H9 (cell line): Measurements from ENCODE around the gene GPX7. TPM values are rescaled to one million over a fixed set of nuclear protein-coding genes. Genes with fewer than 3 reads are reported as not detected.

Experiments
- DNase-seq: peaks from one replicate; pipeline ENCODE4 v3.0.0-alpha.2; 2017
- H2AFZ ChIP-seq: one replicate; pipeline ENCODE4 v1.6.1; 2013; ENCODE audit warnings: mild to moderate bottlenecking, low read length, control low read depth, moderate library complexity
- H2AK5ac ChIP-seq: 2 replicates; pipeline ENCODE4 v1.6.1; 2013; ENCODE audit warnings: low read length, control low read depth, mixed read lengths; ENCODE audit not compliant: insufficient read length
- H2BK120ac ChIP-seq: one replicate; pipeline ENCODE4 v1.6.1; 2013; ENCODE audit warnings: low read depth, mild to moderate bottlenecking, low read length, control low read depth, inconsistent platforms; ENCODE audit not compliant: poor library complexity, severe bottlenecking
- H2BK12ac ChIP-seq: 2 replicates; pipeline ENCODE4 v1.6.1; 2013; ENCODE audit warnings: low read length, control low read depth, mixed read lengths, low read depth; ENCODE audit not compliant: insufficient read length
- H2BK15ac ChIP-seq: 2 replicates; pipeline ENCODE4 v1.6.1; 2013; ENCODE audit warnings: low read depth, low read length, control low read depth
- H2BK20ac ChIP-seq: one replicate; pipeline ENCODE4 v1.6.1; 2013; ENCODE audit warnings: low read depth, mild to moderate bottlenecking, low read length, control low read depth, inconsistent platforms; ENCODE audit not compliant: poor library complexity, severe bottlenecking
- H2BK5ac ChIP-seq: 2 replicates; pipeline ENCODE4 v1.6.1; 2013; ENCODE audit warnings: low read length, control low read depth, mixed read lengths; ENCODE audit not compliant: insufficient read length
- H3K14ac ChIP-seq: 2 replicates; pipeline ENCODE4 v1.6.1; 2013; ENCODE audit warnings: low read length, control low read depth; ENCODE audit not compliant: insufficient read depth
- H3K18ac ChIP-seq: 2 replicates; pipeline ENCODE4 v1.6.1; 2013; ENCODE audit warnings: low read depth, mild to moderate bottlenecking, mixed read lengths, low read length, control low read depth; ENCODE audit not compliant: insufficient read length
- H3K23ac ChIP-seq: 2 replicates; pipeline ENCODE4 v1.6.1; 2013; ENCODE audit warnings: low read length, control low read depth, mixed read lengths, low read depth; ENCODE audit not compliant: insufficient read length
- H3K23me2 ChIP-seq: 2 replicates; pipeline ENCODE4 v1.6.1; 2013; ENCODE audit warnings: low read depth, mild to moderate bottlenecking, mixed read lengths, low read length, control low read depth; ENCODE audit not compliant: insufficient read length, poor library complexity, severe bottlenecking
- H3K27ac ChIP-seq: 2 replicates; pipeline ENCODE4 v1.5.1; 2013; ENCODE audit warnings: low read length, control low read depth, mixed read lengths, low read depth; ENCODE audit not compliant: insufficient read length
- H3K27me3 ChIP-seq: 2 replicates; pipeline ENCODE4 v1.6.1; 2013; ENCODE audit warnings: low read length, control low read depth, inconsistent platforms; ENCODE audit not compliant: insufficient read depth
- H3K4ac ChIP-seq: 2 replicates; pipeline ENCODE4 v1.6.1; 2013; ENCODE audit warnings: low read depth, mild to moderate bottlenecking, control low read depth, inconsistent platforms, low read length, moderate library complexity
- H3K4me1 ChIP-seq: 2 replicates; pipeline ENCODE4 v1.6.1; 2013; ENCODE audit warnings: low read length, control low read depth, inconsistent platforms; ENCODE audit not compliant: insufficient read depth
- H3K4me2 ChIP-seq: 2 replicates; pipeline ENCODE4 v1.6.1; 2013; ENCODE audit warnings: low read length, control low read depth, mixed read lengths; ENCODE audit not compliant: insufficient read length, insufficient read depth
- H3K56ac ChIP-seq: 2 replicates; pipeline ENCODE4 v1.6.1; 2013; ENCODE audit warnings: low read depth, mild to moderate bottlenecking, mixed read lengths, low read length, control low read depth; ENCODE audit not compliant: insufficient read length
- H3K79me1 ChIP-seq: 2 replicates; pipeline ENCODE4 v1.6.1; 2013; ENCODE audit warnings: low read depth, mild to moderate bottlenecking, moderate library complexity, low read length, control low read depth, inconsistent platforms; ENCODE audit not compliant: insufficient read depth, poor library complexity, severe bottlenecking
- H3K79me2 ChIP-seq: 2 replicates; pipeline ENCODE4 v1.6.1; 2013; ENCODE audit warnings: low read length, control low read depth, inconsistent platforms; ENCODE audit not compliant: insufficient read depth
- H3K9ac ChIP-seq: 2 replicates; pipeline ENCODE4 v1.6.1; 2013; ENCODE audit warnings: low read length, control low read depth, mixed read lengths; ENCODE audit not compliant: insufficient read length; ENCODE audit errors: extremely low read depth
- H3K9me3 ChIP-seq: one replicate; pipeline ENCODE4 v1.6.1; 2013; ENCODE audit warnings: low read depth, low read length, inconsistent platforms; ENCODE audit not compliant: control insufficient read depth
- H3T11ph ChIP-seq: one replicate; pipeline ENCODE4 v1.6.1; 2013; ENCODE audit warnings: mild to moderate bottlenecking, low read length, control low read depth, inconsistent platforms
- H4K20me1 ChIP-seq: one replicate; pipeline ENCODE4 v1.6.1; 2013; ENCODE audit not compliant: control insufficient read depth, insufficient read length, insufficient read depth
- H4K5ac ChIP-seq: 2 replicates; pipeline ENCODE4 v1.6.1; 2013; ENCODE audit warnings: low read depth, mild to moderate bottlenecking, mixed read lengths, low read length, control low read depth; ENCODE audit not compliant: insufficient read length
- H4K8ac ChIP-seq: replicated peaks from 2 replicates; pipeline ENCODE4 v1.6.1; 2013; ENCODE audit warnings: low read length, control low read depth, mixed read lengths, low read depth; ENCODE audit not compliant: insufficient read length
- H4K91ac ChIP-seq: 2 replicates; pipeline ENCODE4 v1.6.1; 2013; ENCODE audit warnings: low read depth, mild to moderate bottlenecking, moderate library complexity, mixed read lengths, low read length, control low read depth; ENCODE audit not compliant: insufficient read length
- H3K27ac Mint-ChIP-seq, 3 experiments: 2 replicates in 2 of 3; 3 replicates in 1 of 3; pipeline ENCODE4 v1.8.0; 2020 to 2021; ENCODE audit warnings: mixed read lengths in 3 of 3, mild to moderate bottlenecking in 1 of 3, moderate library complexity in 1 of 3
- H3K27me3 Mint-ChIP-seq: 2 replicates; pipeline ENCODE4 v1.8.0; 2021; ENCODE audit warnings: low read depth, mild to moderate bottlenecking, moderate library complexity, mixed read lengths
- H3K36me3 Mint-ChIP-seq, 3 experiments: 2 replicates in 2 of 3; 3 replicates in 1 of 3; pipeline ENCODE4 v1.8.0; 2020 to 2021; ENCODE audit warnings: low read depth in 3 of 3, mixed read lengths in 3 of 3; ENCODE audit not compliant: insufficient read depth in 1 of 3
- H3K4me1 Mint-ChIP-seq, 2 experiments: 2 replicates each; pipeline ENCODE4 v1.8.0; 2020; ENCODE audit warnings: mixed read lengths in 2 of 2
- H3K4me3 Mint-ChIP-seq, 2 experiments: 2 replicates in 1 of 2; 3 replicates in 1 of 2; pipeline ENCODE4 v1.8.0; 2020 to 2021; ENCODE audit warnings: mild to moderate bottlenecking in 2 of 2, mixed read lengths in 2 of 2, moderate library complexity in 1 of 2
- H3K9me3 Mint-ChIP-seq, 2 experiments: 2 replicates in 1 of 2; 3 replicates in 1 of 2; pipeline ENCODE4 v1.8.0; 2020; ENCODE audit warnings: mild to moderate bottlenecking in 2 of 2, mixed read lengths in 2 of 2, moderate library complexity in 1 of 2
- CTCF ChIP-seq: fragments of 200-600 bp; sonication (generic); conservative IDR thresholded peaks from 3 replicates; pipeline ENCODE4 v1.8.0; 2021; ENCODE audit warnings: antibody characterized with exemption, mild to moderate bottlenecking
- total RNA-seq: library from RNA; stranded (reverse); gene quantifications from 2 replicates; pipeline ENCODE4 v1.2.1, GENCODE V29; 2021

The GPX7 gene
- total RNA-seq, 1 experiment from 2014 or later: 12.1 TPM

- H3K14ac ChIP-seq: no peak overlapping the region
- no peak for TF ChIP-seq CTCF
Observed at GRCh38 chr1:52588027-52588426, 14.1 kb upstream of the GPX7 start.

More at GRCh38 chr1:52588027-52588426, 14.1 kb upstream of the GPX7 start:
- H3K79me1 ChIP-seq: no peaks in the 10 kb centered on the region
- no peak overlapping the region for H3K27ac ChIP-seq
- H3K36me3 Mint-ChIP-seq: no peaks in the 10 kb centered on the region
- no peak overlapping the region for H3K27ac Mint-ChIP-seq
- no peak overlapping the region for H3K4me2 ChIP-seq
- H3K27me3 Mint-ChIP-seq: no peaks in the 10 kb centered on the region
- H2AFZ ChIP-seq: no peak overlapping the region
- H2BK20ac ChIP-seq: no peak overlapping the region
- H4K91ac ChIP-seq: no peak overlapping the region
- H3K56ac ChIP-seq: no peak overlapping the region
- H3K23ac ChIP-seq: no peak overlapping the region
- H4K20me1 ChIP-seq: no peaks in the 10 kb centered on the region
- H3T11ph ChIP-seq: no peak overlapping the region
- no peak overlapping the region for H4K8ac ChIP-seq
- no peak overlapping the region for H3K4ac ChIP-seq
- no peak overlapping the region for H3K9ac ChIP-seq
- no peaks in the 10 kb centered on the region for H3K9me3 Mint-ChIP-seq
- no peaks in the 10 kb centered on the region for H3K27me3 ChIP-seq
- H3K18ac ChIP-seq: no peak overlapping the region
- no peak overlapping the region for H2BK15ac ChIP-seq
- no peak overlapping the region for H2AK5ac ChIP-seq
- no peak for DNase-seq
- no peaks in the 10 kb centered on the region for H3K4me1 ChIP-seq
- H3K4me3 Mint-ChIP-seq: no peak overlapping the region
- H2BK12ac ChIP-seq: no peak overlapping the region
- H3K9me3 ChIP-seq: no peaks in the 10 kb centered on the region
- H2BK120ac ChIP-seq: no peak overlapping the region
- no peaks in the 10 kb centered on the region for H3K79me2 ChIP-seq
- no peaks in the 10 kb centered on the region for H3K23me2 ChIP-seq
- H4K5ac ChIP-seq: no peak overlapping the region
- H2BK5ac ChIP-seq: no peak overlapping the region
- peaks cover 14 to 26% of the 10 kb centered on the region in 2 experiments for H3K4me1 Mint-ChIP-seq
